GM12874 (cell line): Measurements from ENCODE around the gene PIWIL1.

Source experiments
- TF ChIP-seq, protein P1 (sequence below): IDR thresholded peaks from 2 replicates; pipeline ENCODE4 v1.5.1; 2011; ENCODE audit warnings: low read depth, mild to moderate bottlenecking, control low read depth, low read length, moderate library complexity; ENCODE audit not compliant: insufficient read depth

The PIWIL1 gene

DNA sequence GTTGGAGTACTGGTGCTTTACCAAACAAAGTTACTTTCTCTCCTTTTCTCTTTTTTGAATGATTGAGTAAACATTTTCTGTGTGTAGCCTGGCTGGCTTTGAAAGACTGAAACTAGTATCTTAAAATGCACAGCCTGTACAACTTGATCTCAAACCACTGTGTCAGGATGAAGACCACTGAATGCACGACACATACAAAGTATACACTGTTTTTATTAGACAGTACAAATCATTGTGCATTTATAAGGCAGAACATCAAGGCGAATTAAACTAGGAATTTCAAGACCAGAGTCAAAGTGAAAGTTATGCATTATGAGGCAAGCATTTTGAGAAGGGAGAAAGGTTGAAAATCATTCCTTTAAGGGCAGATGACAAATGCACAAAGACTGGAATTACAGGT lies 59.0 kb downstream of the PIWIL1 start:
- TF ChIP-seq, protein P1, sequence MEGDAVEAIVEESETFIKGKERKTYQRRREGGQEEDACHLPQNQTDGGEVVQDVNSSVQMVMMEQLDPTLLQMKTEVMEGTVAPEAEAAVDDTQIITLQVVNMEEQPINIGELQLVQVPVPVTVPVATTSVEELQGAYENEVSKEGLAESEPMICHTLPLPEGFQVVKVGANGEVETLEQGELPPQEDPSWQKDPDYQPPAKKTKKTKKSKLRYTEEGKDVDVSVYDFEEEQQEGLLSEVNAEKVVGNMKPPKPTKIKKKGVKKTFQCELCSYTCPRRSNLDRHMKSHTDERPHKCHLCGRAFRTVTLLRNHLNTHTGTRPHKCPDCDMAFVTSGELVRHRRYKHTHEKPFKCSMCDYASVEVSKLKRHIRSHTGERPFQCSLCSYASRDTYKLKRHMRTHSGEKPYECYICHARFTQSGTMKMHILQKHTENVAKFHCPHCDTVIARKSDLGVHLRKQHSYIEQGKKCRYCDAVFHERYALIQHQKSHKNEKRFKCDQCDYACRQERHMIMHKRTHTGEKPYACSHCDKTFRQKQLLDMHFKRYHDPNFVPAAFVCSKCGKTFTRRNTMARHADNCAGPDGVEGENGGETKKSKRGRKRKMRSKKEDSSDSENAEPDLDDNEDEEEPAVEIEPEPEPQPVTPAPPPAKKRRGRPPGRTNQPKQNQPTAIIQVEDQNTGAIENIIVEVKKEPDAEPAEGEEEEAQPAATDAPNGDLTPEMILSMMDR: no peak

GRCh38 chr12:130398100-130398848 lies 60.6 kb downstream of the PIWIL1 start:
- TF ChIP-seq, protein P1: no peak

- TF ChIP-seq, protein P1: no peak
Measured at GRCh38 chr12:130401703-130402102, 64.0 kb downstream of the PIWIL1 start.

DNA sequence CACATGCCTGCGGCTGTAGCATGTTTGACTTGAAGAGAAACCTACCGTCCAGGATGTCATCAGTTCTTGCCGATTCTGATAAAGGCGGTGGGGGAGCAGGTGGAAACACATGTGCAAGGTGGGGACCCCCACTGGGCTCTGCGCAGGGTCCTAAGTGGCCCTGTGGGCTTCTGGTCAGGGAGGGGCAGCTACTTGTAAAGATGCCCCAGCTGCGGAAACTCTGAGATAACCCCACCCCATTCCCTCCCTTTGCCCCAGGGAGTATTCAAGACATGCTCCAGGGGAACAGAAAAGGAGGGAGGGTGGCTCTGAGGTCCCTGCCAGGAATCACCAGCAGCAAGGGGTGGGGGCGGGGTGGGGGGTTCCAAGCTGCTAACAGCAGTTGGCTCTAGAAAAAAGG lies 67.6 kb downstream of the PIWIL1 start:
- TF ChIP-seq, protein P1: no peak

GRCh38 chr12:130412384-130412783 lies 74.7 kb downstream of the PIWIL1 start:
- TF ChIP-seq, protein P1: no peak

GRCh38 chr12:130413909-130414308 lies 76.2 kb downstream of the PIWIL1 start:
- TF ChIP-seq, protein P1: no peak

GRCh38 chr12:130414381-130414780 lies 76.7 kb downstream of the PIWIL1 start:
- TF ChIP-seq, protein P1: no peak

GRCh38 chr12:130418251-130418650 lies 80.6 kb downstream of the PIWIL1 start:
- TF ChIP-seq, protein P1: no peak
